ENCODE results near the gene ANKRD52.

DNA sequence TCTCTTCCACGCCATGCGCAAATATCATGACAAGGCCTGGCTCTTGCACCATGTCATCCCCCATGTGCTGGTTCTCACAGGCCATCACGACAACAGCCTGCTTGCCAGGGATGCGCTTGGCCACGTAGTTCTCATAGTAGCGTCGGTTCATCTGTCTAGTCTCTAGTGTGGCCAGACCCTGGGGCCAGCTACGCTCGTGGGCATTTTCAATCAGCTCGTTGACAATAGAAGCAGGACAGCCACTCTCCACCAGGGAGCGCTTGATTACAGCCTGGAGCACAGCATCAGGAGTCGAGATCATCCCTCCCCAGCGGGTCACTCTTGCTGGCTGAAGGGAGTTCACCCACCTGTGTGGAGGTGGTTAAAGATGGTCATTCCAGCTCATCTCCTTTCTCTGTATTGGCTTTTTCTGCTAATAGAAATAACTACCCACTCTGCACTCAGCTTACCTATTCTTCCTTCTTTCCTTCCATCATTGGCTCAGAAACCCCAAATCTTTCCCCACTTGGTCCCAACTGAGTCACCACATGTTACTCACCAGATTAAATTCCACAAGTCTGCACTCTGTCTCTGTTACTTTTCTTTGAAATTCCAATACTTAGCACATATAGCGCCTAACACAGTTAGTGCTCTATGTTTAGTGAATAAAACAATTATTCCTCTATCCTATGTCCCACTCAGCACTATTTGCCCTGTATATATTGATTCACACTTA is 51.6 kb downstream of the ANKRD52 start:
- TF ChIP-seq, protein P1, sequence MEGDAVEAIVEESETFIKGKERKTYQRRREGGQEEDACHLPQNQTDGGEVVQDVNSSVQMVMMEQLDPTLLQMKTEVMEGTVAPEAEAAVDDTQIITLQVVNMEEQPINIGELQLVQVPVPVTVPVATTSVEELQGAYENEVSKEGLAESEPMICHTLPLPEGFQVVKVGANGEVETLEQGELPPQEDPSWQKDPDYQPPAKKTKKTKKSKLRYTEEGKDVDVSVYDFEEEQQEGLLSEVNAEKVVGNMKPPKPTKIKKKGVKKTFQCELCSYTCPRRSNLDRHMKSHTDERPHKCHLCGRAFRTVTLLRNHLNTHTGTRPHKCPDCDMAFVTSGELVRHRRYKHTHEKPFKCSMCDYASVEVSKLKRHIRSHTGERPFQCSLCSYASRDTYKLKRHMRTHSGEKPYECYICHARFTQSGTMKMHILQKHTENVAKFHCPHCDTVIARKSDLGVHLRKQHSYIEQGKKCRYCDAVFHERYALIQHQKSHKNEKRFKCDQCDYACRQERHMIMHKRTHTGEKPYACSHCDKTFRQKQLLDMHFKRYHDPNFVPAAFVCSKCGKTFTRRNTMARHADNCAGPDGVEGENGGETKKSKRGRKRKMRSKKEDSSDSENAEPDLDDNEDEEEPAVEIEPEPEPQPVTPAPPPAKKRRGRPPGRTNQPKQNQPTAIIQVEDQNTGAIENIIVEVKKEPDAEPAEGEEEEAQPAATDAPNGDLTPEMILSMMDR (IDR thresholded peaks at IDR 0.05), result peak; percentile 86
- TF ChIP-seq, protein P2, sequence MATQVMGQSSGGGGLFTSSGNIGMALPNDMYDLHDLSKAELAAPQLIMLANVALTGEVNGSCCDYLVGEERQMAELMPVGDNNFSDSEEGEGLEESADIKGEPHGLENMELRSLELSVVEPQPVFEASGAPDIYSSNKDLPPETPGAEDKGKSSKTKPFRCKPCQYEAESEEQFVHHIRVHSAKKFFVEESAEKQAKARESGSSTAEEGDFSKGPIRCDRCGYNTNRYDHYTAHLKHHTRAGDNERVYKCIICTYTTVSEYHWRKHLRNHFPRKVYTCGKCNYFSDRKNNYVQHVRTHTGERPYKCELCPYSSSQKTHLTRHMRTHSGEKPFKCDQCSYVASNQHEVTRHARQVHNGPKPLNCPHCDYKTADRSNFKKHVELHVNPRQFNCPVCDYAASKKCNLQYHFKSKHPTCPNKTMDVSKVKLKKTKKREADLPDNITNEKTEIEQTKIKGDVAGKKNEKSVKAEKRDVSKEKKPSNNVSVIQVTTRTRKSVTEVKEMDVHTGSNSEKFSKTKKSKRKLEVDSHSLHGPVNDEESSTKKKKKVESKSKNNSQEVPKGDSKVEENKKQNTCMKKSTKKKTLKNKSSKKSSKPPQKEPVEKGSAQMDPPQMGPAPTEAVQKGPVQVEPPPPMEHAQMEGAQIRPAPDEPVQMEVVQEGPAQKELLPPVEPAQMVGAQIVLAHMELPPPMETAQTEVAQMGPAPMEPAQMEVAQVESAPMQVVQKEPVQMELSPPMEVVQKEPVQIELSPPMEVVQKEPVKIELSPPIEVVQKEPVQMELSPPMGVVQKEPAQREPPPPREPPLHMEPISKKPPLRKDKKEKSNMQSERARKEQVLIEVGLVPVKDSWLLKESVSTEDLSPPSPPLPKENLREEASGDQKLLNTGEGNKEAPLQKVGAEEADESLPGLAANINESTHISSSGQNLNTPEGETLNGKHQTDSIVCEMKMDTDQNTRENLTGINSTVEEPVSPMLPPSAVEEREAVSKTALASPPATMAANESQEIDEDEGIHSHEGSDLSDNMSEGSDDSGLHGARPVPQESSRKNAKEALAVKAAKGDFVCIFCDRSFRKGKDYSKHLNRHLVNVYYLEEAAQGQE (IDR thresholded peaks at IDR 0.05; ENCODE audit: insufficient read depth in 1 of 2, low read depth in 2 of 2, low read length in 1 of 2), result no peak
